ENCODE data around the gene PDRG1.

- no peak for TF ChIP-seq CTCF (IDR thresholded peaks at IDR 0.05)
- no peak for TF ChIP-seq EZH2 (IDR thresholded peaks at IDR 0.05; ENCODE audit: borderline replicate concordance, insufficient read depth, low read depth, low read length, poor library complexity, severe bottlenecking)
Observed at GRCh38 chr20:31934968-31935764, 16.7 kb downstream of the PDRG1 start.
